ENCODE measurements around the gene ATP2B1.
A peak's percentile ranks its signal among the peaks of the same experiment; 100 is the strongest.

Gene ATP2B1

DNA sequence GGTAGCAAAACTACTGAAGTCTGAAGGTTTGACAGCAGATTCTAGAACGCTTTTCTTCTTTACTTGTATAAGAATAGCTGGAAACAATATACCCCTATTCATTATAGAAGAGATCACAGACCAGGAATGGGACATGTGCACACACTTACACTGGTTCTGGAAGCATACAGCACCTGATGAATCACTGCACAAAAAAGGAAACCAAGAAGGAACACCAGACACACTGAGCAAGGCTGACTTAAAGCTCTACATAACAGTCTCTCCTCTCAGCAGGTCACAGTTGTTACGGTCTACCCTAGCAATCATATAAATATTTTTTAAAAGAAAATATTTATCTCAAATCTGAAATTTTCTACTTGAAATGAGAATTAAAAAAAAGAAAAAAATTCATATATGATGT is 13.5 kb downstream of the ATP2B1 start:
- peaks cover 0 to 16% (median 0%) of the 10 kb centered on the region in 11 experiments; a peak in 3 of 22 replicates for H3K36me3 ChIP-seq

DNA sequence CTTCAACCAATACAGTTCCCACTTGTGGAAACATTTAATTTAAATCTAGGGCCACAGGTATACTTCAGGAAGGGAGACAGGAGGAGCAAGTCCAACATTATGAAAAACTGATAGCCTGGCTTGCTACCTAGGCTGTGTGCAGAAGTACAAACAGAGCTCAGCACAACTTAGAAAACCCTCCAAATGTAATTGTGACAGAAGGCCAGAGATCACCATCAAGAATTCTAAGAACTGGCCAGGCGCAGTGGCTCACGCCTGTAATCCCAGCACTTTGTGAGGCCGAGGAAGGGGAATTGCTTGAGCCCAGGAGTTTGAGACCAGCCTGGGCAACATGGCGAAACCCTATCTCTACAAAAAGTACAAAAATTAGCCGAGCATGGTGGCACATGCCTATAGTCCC is 14.1 kb downstream of the ATP2B1 start:
- no peak overlapping the region for H3K27ac ChIP-seq

More for the DNA sequence above, 13.5 kb downstream of the ATP2B1 start:
- Histone ChIP-seq H4K20me1 (peaks cover 32 to 100% (median 94%) of the 10 kb centered on the region in 11 experiments; a peak in 21 of 22 replicates), H3K4me2 (peak overlapping the region in 2 of 11 experiments; percentile 47 to 59; a peak in 4 of 22 replicates), H3K9me3 (replicated peaks in 1 of 11) (no peaks in the 10 kb centered on the region), H3K27me3 (no peaks in the 10 kb centered on the region), H3K27ac (no peak overlapping the region), H3K4me1 (peaks cover 0 to 91% (median 0%) of the 10 kb centered on the region in 10 experiments; a peak in 9 of 20 replicates), H3K4me3 (no peak overlapping the region), H3K9ac (no peak overlapping the region)
- TF ChIP-seq Cebpa-rat (IDR thresholded peaks at IDR 0.05) = no peak

DNA sequence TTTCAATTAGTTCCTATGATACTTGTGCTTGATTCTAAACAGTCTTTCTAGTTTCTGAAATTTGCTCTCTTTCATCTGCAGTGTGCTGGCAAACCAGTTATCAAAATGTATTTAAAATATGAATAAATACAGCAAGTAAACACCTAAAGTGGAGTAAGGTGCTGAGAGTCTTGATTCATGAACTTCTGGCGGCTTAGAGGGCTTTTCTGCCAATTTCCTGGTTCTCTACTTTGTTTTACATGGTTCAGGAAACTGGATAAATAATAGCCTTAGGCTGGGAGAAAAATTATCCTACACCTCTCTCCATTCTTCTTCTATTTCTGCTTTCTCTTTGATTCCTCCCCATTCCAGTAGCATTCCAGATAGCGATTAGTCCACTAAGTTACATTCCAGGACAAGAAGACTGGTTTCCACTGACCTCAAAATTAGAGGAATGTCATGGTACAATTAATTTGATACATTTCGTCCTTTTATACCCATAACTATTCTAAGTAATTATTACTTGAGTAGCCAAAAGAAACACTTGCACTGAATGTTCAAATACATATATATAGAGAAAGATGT is 14.9 kb downstream of the ATP2B1 start:
- H3K9me3 ChIP-seq (replicated peaks in 1 of 11) = no peaks in the 10 kb centered on the region
- H4K20me1 ChIP-seq = peaks cover 25 to 100% (median 89%) of the 10 kb centered on the region in 11 experiments; a peak in 20 of 22 replicates
- H3K4me3 ChIP-seq = no peak overlapping the region
- H3K4me1 ChIP-seq = peaks cover 0 to 77% (median 0%) of the 10 kb centered on the region in 10 experiments; a peak in 8 of 20 replicates
- H3K36me3 ChIP-seq = peaks cover 0 to 14% (median 0%) of the 10 kb centered on the region in 11 experiments; a peak in 3 of 22 replicates
- no peak overlapping the region for H3K27ac ChIP-seq
- no peak overlapping the region for H3K4me2 ChIP-seq
- H3K27me3 ChIP-seq = no peaks in the 10 kb centered on the region
- no peak for TF ChIP-seq Cebpa-rat (IDR thresholded peaks at IDR 0.05)
- no peak overlapping the region for H3K9ac ChIP-seq

More for the DNA sequence above, 14.1 kb downstream of the ATP2B1 start:
- H3K36me3 ChIP-seq = peaks cover 0 to 16% (median 0%) of the 10 kb centered on the region in 11 experiments; a peak in 3 of 22 replicates
- TF ChIP-seq Cebpa-rat (IDR thresholded peaks at IDR 0.05) = no peak
- H3K4me3 ChIP-seq = no peak overlapping the region
- H3K27me3 ChIP-seq = no peaks in the 10 kb centered on the region
- peak overlapping the region in 2 of 11 experiments; percentile 22 to 59; a peak in 3 of 22 replicates for H3K4me2 ChIP-seq
- H3K9ac ChIP-seq = no peak overlapping the region
- H3K9me3 ChIP-seq (replicated peaks in 1 of 11) = no peaks in the 10 kb centered on the region
- peaks cover 0 to 85% (median 0%) of the 10 kb centered on the region in 10 experiments; a peak in 9 of 20 replicates for H3K4me1 ChIP-seq
- H4K20me1 ChIP-seq = peaks cover 26 to 100% (median 92%) of the 10 kb centered on the region in 11 experiments; a peak in 21 of 22 replicates

GRCh38 chr12:89692439-89692838 is 16.2 kb downstream of the ATP2B1 start:
- Histone ChIP-seq H4K20me1 (peaks cover 25 to 100% (median 88%) of the 10 kb centered on the region in 11 experiments; a peak in 20 of 22 replicates), H3K27ac (no peak overlapping the region), H3K27me3 (no peaks in the 10 kb centered on the region), H3K9ac (no peak overlapping the region), H3K4me2 (peak overlapping the region in 1 of 11 experiments; percentile 24; a peak in 1 of 22 replicates), H3K9me3 (replicated peaks in 1 of 11) (peaks cover 0 to 10% (median under 1%) of the 10 kb centered on the region in 11 experiments; a peak in 12 of 22 replicates), H3K36me3 (peaks cover 0 to 19% (median 0%) of the 10 kb centered on the region in 11 experiments; a peak in 5 of 22 replicates), H3K4me1 (peaks cover 0 to 65% (median 0%) of the 10 kb centered on the region in 10 experiments; a peak in 7 of 20 replicates), H3K4me3 (no peak overlapping the region)
- TF ChIP-seq Cebpa-rat (IDR thresholded peaks at IDR 0.05) = no peak

GRCh38 chr12:89691659-89692058 is 17.0 kb downstream of the ATP2B1 start:
- Histone ChIP-seq H3K4me2 (peak overlapping the region in 1 of 11 experiments; percentile 24; a peak in 1 of 22 replicates), H3K4me1 (peaks cover 0 to 57% (median 0%) of the 10 kb centered on the region in 10 experiments; a peak in 6 of 20 replicates), H3K36me3 (peaks cover 0 to 27% (median 0%) of the 10 kb centered on the region in 11 experiments; a peak in 6 of 22 replicates), H3K4me3 (no peak overlapping the region), H3K27me3 (no peaks in the 10 kb centered on the region), H4K20me1 (peaks cover 17 to 100% (median 88%) of the 10 kb centered on the region in 11 experiments; a peak in 20 of 22 replicates), H3K9me3 (replicated peaks in 1 of 11) (peaks cover 0 to 18% (median 7%) of the 10 kb centered on the region in 11 experiments; a peak in 15 of 22 replicates), H3K27ac (no peak overlapping the region), H3K9ac (no peak overlapping the region)
- no peak for TF ChIP-seq Cebpa-rat (IDR thresholded peaks at IDR 0.05)

DNA sequence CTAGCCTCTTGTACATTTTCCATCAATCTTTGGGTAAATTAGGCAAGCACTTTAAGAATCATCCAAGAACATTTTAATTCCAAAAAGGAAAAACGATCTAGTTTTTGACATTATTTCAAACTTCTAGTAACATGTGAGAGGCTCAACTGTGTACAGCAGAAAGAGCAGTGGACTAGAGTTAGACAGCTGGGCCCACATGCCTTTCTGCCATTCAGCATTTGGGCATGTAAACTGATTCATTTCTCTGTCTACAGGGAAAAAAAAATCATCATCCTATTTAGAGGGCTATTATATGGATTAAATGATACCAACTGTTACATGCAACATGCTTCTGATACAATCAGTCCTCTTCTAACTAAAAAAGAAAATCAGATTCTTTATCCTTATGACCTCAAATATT is 17.7 kb downstream of the ATP2B1 start:
- no peaks in the 10 kb centered on the region for H3K27me3 ChIP-seq
- no peak overlapping the region for H3K4me3 ChIP-seq
- H3K4me2 ChIP-seq = no peak overlapping the region
- H3K9me3 ChIP-seq (replicated peaks in 1 of 11) = peaks cover 0 to 25% (median 9%) of the 10 kb centered on the region in 11 experiments; a peak in 15 of 22 replicates
- peaks cover 0 to 50% (median 0%) of the 10 kb centered on the region in 10 experiments; a peak in 6 of 20 replicates for H3K4me1 ChIP-seq
- no peak overlapping the region for H3K9ac ChIP-seq
- H3K36me3 ChIP-seq = peaks cover 0 to 33% (median 4%) of the 10 kb centered on the region in 11 experiments; a peak in 7 of 22 replicates
- H3K27ac ChIP-seq = no peak overlapping the region
- H4K20me1 ChIP-seq = peaks cover 15 to 100% (median 88%) of the 10 kb centered on the region in 11 experiments; a peak in 20 of 22 replicates
- no peak for TF ChIP-seq Cebpa-rat (IDR thresholded peaks at IDR 0.05)

DNA sequence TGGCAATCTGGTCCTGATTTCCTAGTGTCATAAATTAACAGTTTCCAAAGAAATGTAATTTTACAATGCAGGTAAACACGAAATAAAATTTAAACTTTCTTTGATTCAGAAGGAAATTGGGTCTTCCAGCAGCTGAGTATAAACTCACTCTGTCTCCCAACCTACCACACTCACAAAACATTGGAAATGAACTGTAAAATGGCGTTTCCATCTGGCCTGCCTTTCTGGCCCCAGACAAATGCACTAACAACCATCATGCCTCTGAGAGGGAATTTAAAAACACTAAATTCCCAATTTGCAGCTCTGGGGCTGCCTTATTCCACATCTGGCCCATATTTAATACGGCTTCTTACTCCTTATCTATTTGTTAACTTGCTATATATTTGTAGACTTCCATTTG is 19.3 kb downstream of the ATP2B1 start:
- no peaks in the 10 kb centered on the region for H3K27me3 ChIP-seq
- H3K4me3 ChIP-seq = no peak overlapping the region
- H3K9ac ChIP-seq = no peak overlapping the region
- peaks cover 0 to 42% (median 6%) of the 10 kb centered on the region in 11 experiments; a peak in 9 of 22 replicates for H3K36me3 ChIP-seq
- no peak for TF ChIP-seq Cebpa-rat (IDR thresholded peaks at IDR 0.05)
- peaks cover 6 to 33% (median 16%) of the 10 kb centered on the region in 11 experiments; a peak in 16 of 22 replicates for H3K9me3 ChIP-seq (replicated peaks in 1 of 11)
- no peak overlapping the region for H3K27ac ChIP-seq
- peaks cover 10 to 100% (median 90%) of the 10 kb centered on the region in 11 experiments; a peak in 20 of 22 replicates for H4K20me1 ChIP-seq
- H3K4me2 ChIP-seq = no peak overlapping the region
- peaks cover 0 to 47% (median 0%) of the 10 kb centered on the region in 10 experiments; a peak in 3 of 20 replicates for H3K4me1 ChIP-seq

GRCh38 chr12:89686311-89686710 is 22.3 kb downstream of the ATP2B1 start:
- Histone ChIP-seq H3K9ac (no peak overlapping the region), H3K36me3 (peaks cover 0 to 70% (median 10%) of the 10 kb centered on the region in 11 experiments; a peak in 12 of 22 replicates), H3K27ac (no peak overlapping the region), H4K20me1 (peaks cover 4 to 100% (median 74%) of the 10 kb centered on the region in 11 experiments; a peak in 16 of 22 replicates), H3K4me1 (peaks cover 0 to 19% (median 0%) of the 10 kb centered on the region in 10 experiments; a peak in 3 of 20 replicates), H3K4me2 (no peak overlapping the region), H3K4me3 (no peak overlapping the region), H3K9me3 (replicated peaks in 1 of 11) (peaks cover 34 to 61% (median 39%) of the 10 kb centered on the region in 11 experiments), H3K27me3 (no peaks in the 10 kb centered on the region)
- peak in 2 of 11 experiments; percentile 58 to 72; a peak in 4 of 22 replicates for TF ChIP-seq Cebpa-rat (IDR thresholded peaks at IDR 0.05)
